ENCODE results near the gene NUP35.

GRCh38 chr2:183186296-183186695 lies 62.1 kb downstream of the NUP35 start:
- TF ChIP-seq RAD21 (IDR thresholded peaks at IDR 0.05; ENCODE audit: low read length) = no peak
- no peak for TF ChIP-seq NFE2L2 (IDR thresholded peaks at IDR 0.05; ENCODE audit: low read depth, low read length)
- TF ChIP-seq, protein P1, sequence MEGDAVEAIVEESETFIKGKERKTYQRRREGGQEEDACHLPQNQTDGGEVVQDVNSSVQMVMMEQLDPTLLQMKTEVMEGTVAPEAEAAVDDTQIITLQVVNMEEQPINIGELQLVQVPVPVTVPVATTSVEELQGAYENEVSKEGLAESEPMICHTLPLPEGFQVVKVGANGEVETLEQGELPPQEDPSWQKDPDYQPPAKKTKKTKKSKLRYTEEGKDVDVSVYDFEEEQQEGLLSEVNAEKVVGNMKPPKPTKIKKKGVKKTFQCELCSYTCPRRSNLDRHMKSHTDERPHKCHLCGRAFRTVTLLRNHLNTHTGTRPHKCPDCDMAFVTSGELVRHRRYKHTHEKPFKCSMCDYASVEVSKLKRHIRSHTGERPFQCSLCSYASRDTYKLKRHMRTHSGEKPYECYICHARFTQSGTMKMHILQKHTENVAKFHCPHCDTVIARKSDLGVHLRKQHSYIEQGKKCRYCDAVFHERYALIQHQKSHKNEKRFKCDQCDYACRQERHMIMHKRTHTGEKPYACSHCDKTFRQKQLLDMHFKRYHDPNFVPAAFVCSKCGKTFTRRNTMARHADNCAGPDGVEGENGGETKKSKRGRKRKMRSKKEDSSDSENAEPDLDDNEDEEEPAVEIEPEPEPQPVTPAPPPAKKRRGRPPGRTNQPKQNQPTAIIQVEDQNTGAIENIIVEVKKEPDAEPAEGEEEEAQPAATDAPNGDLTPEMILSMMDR (conservative IDR thresholded peaks at IDR 0.05; ENCODE audit: low read depth, low read length) = no peak
- TF ChIP-seq MAFK (IDR thresholded peaks at IDR 0.05; ENCODE audit: low read depth, low read length) = no peak
- TF ChIP-seq POLR2A (IDR thresholded peaks at IDR 0.05; ENCODE audit: low read depth, low read length) = no peak
- TF ChIP-seq, protein P2, sequence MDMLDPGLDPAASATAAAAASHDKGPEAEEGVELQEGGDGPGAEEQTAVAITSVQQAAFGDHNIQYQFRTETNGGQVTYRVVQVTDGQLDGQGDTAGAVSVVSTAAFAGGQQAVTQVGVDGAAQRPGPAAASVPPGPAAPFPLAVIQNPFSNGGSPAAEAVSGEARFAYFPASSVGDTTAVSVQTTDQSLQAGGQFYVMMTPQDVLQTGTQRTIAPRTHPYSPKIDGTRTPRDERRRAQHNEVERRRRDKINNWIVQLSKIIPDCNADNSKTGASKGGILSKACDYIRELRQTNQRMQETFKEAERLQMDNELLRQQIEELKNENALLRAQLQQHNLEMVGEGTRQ (IDR thresholded peaks at IDR 0.05; ENCODE audit: low read depth, low read length) = no peak
- TF ChIP-seq RFX5 (IDR thresholded peaks at IDR 0.05; ENCODE audit: low read depth, low read length) = no peak
